Renal pelvis (tissue), 4 donors: Measurements from ENCODE around the gene TMEM117. TPM values are rescaled to one million over a fixed set of nuclear protein-coding genes. Genes with fewer than 3 reads are reported as not detected.

Experiments used
- DNase-seq: peaks from one replicate; pipeline ENCODE4 v3.0.0-alpha.2; 2013
- polyA plus RNA-seq, 3 donors: library from polyadenylated mRNA; unstranded; fragments of 120-200 nt; gene quantifications; one replicate each; pipeline ENCODE4 v1.2.1, GENCODE V29; 2013; ENCODE audit not compliant: insufficient read length in 3 of 3

TMEM117 gene
- polyA plus RNA-seq, 3 donors = 9.1 to 12.7 (median 12.7) TPM

- DNase-seq = no peak
These were observed 106.5 kb downstream of the TMEM117 start for GRCh38 chr12:43942379-43942778.

- no peak for DNase-seq
These were observed 110.1 kb downstream of the TMEM117 start for GRCh38 chr12:43945983-43946382.

- no peak for DNase-seq
These were observed 115.4 kb downstream of the TMEM117 start for GRCh38 chr12:43951286-43951685.

GRCh38 chr12:43957732-43958372 lies 122.0 kb downstream of the TMEM117 start:
- peak; percentile 42 for DNase-seq

GRCh38 chr12:43964033-43964432 lies 128.2 kb downstream of the TMEM117 start:
- no peak for DNase-seq

GRCh38 chr12:43964961-43965360 lies 129.1 kb downstream of the TMEM117 start:
- peak; percentile 3 for DNase-seq

GRCh38 chr12:43965899-43966298 lies 130.0 kb downstream of the TMEM117 start:
- no peak for DNase-seq

GRCh38 chr12:43968736-43969135 lies 132.9 kb downstream of the TMEM117 start:
- DNase-seq = no peak

- no peak for DNase-seq
These were observed 134.0 kb downstream of the TMEM117 start for GRCh38 chr12:43969882-43970281.

- DNase-seq = no peak
These were observed 137.5 kb downstream of the TMEM117 start for GRCh38 chr12:43973385-43973784.

- DNase-seq = peak; percentile 4
These were observed 138.1 kb downstream of the TMEM117 start for GRCh38 chr12:43973993-43974392.

GRCh38 chr12:43976027-43976426 lies 140.1 kb downstream of the TMEM117 start:
- DNase-seq = no peak

- DNase-seq = no peak
These were observed 142.7 kb downstream of the TMEM117 start for GRCh38 chr12:43978556-43978955.

GRCh38 chr12:43979450-43979849 lies 143.6 kb downstream of the TMEM117 start:
- DNase-seq = no peak

- DNase-seq = no peak
These were observed 144.8 kb downstream of the TMEM117 start for GRCh38 chr12:43980627-43981191.

GRCh38 chr12:43981726-43982125 lies 145.8 kb downstream of the TMEM117 start:
- no peak for DNase-seq

GRCh38 chr12:43982544-43982943 lies 146.7 kb downstream of the TMEM117 start:
- DNase-seq = no peak

GRCh38 chr12:43988838-43989560 lies 153.1 kb downstream of the TMEM117 start:
- DNase-seq = no peak

GRCh38 chr12:43992856-43993255 lies 157.0 kb downstream of the TMEM117 start:
- no peak for DNase-seq

GRCh38 chr12:44000309-44000952 lies 164.6 kb downstream of the TMEM117 start:
- DNase-seq = no peak

GRCh38 chr12:44002607-44003006 lies 166.7 kb downstream of the TMEM117 start:
- DNase-seq = no peak

- no peak for DNase-seq
These were observed 167.8 kb downstream of the TMEM117 start for GRCh38 chr12:44003721-44004120.
